MM.1S (cell line): ENCODE measurements around the gene HSF4.
A peak's percentile ranks its signal among the peaks of the same experiment; 100 is the strongest.

Experiments
- DNase-seq: peaks from one replicate; pipeline ENCODE4 v3.0.0-alpha.2; 2015
- H2AFZ ChIP-seq: fragments of 300-600 bp; sonication (generic); 2 replicates; pipeline ENCODE4 v1.6.0; 2016; ENCODE audit warnings: antibody characterized with exemption, low read length
- H3F3A ChIP-seq: fragments of 300-600 bp; sonication (generic); 2 replicates; pipeline ENCODE4 v1.6.1; 2016; ENCODE audit warnings: mild to moderate bottlenecking, antibody characterized with exemption, low read length, moderate library complexity, mixed read lengths; ENCODE audit not compliant: insufficient read depth
- H3K27ac ChIP-seq: fragments of 300-600 bp; sonication (generic); 2 replicates; pipeline ENCODE4 v1.5.1; 2016; ENCODE audit warnings: mild to moderate bottlenecking, low read length
- H3K27me3 ChIP-seq: fragments of 300-600 bp; sonication (generic); replicated peaks from 2 replicates; pipeline ENCODE4 v1.6.0; 2016; ENCODE audit warnings: low read length; ENCODE audit not compliant: insufficient read depth
- H3K36me3 ChIP-seq: fragments of 300-600 bp; sonication (generic); replicated peaks from 2 replicates; pipeline ENCODE4 v1.6.1; 2016; ENCODE audit warnings: mild to moderate bottlenecking, low read length, mixed read lengths; ENCODE audit not compliant: insufficient read depth
- H3K4me1 ChIP-seq: fragments of 300-600 bp; sonication (generic); 2 replicates; pipeline ENCODE4 v1.6.1; 2016; ENCODE audit warnings: low read length, mixed read lengths
- H3K4me2 ChIP-seq: fragments of 300-600 bp; sonication (generic); 2 replicates; pipeline ENCODE4 v1.6.0; 2016; ENCODE audit warnings: low read depth, low read length
- H3K4me3 ChIP-seq: fragments of 300-600 bp; sonication (generic); 2 replicates; pipeline ENCODE4 v1.5.1; 2016; ENCODE audit warnings: low read length, mixed read lengths
- H3K79me2 ChIP-seq: fragments of 300-600 bp; sonication (generic); 2 replicates; pipeline ENCODE4 v1.6.1; 2016; ENCODE audit warnings: mixed run types, low read length, mixed read lengths
- H3K9ac ChIP-seq: fragments of 300-600 bp; sonication (generic); 2 replicates; pipeline ENCODE4 v1.6.1; 2016; ENCODE audit warnings: low read length, mixed read lengths
- H3K9me2 ChIP-seq: fragments of 300-600 bp; sonication (generic); replicated peaks from 2 replicates; pipeline ENCODE4 v1.6.1; 2016; ENCODE audit warnings: mild to moderate bottlenecking, low read length, mixed read lengths; ENCODE audit not compliant: insufficient read depth
- H3K9me3 ChIP-seq: fragments of 300-600 bp; sonication (generic); replicated peaks from 2 replicates; pipeline ENCODE4 v1.6.1; 2016; ENCODE audit warnings: mild to moderate bottlenecking, low read length, mixed read lengths; ENCODE audit not compliant: insufficient read depth
- H4K20me1 ChIP-seq: fragments of 300-600 bp; sonication (generic); 2 replicates; pipeline ENCODE4 v1.6.1; 2016; ENCODE audit warnings: mild to moderate bottlenecking, low read length, moderate library complexity, mixed read lengths; ENCODE audit not compliant: insufficient read depth
- CTCF ChIP-seq: fragments of 300-600 bp; sonication (generic); IDR thresholded peaks from 2 replicates; pipeline ENCODE4 v1.5.1; 2016; ENCODE audit warnings: antibody characterized with exemption, low read length, mixed read lengths
- EZH2 ChIP-seq: fragments of 300-600 bp; sonication (generic); optimal IDR thresholded peaks from 2 replicates; pipeline ENCODE3; 2017; ENCODE audit warnings: low read depth, mild to moderate bottlenecking, antibody characterized with exemption, low read length, mixed read lengths
- EZH2phosphoT487 ChIP-seq: fragments of 300-600 bp; sonication (generic); IDR thresholded peaks from 2 replicates; pipeline ENCODE4 v1.6.1; 2018; ENCODE audit warnings: antibody characterized with exemption, low read length

HSF4 gene

GRCh38 chr16:67169011-67169451 lies 4.5 kb downstream of the HSF4 start:
- H3K27me3 ChIP-seq: no peaks in the 10 kb centered on the region

GRCh38 chr16:67169642-67170167 lies 5.2 kb downstream of the HSF4 start:
- no peak for DNase-seq
- peak overlapping the region; percentile 73 for H3K9ac ChIP-seq
- peaks cover 31% of the 10 kb centered on the region for H3F3A ChIP-seq
- no peaks in the 10 kb centered on the region for H3K9me3 ChIP-seq
- H3K36me3 ChIP-seq: no peaks in the 10 kb centered on the region
- H3K4me2 ChIP-seq: peak overlapping the region; percentile 97
- H3K27ac ChIP-seq: peak overlapping the region; percentile 77
- no peaks in the 10 kb centered on the region for H3K27me3 ChIP-seq
- peak overlapping the region; percentile 70 for H3K4me3 ChIP-seq
- TF ChIP-seq EZH2phosphoT487 (no peak), CTCF (peak; percentile 62)
- no peaks in the 10 kb centered on the region for H3K9me2 ChIP-seq
- peaks cover 9% of the 10 kb centered on the region for H3K79me2 ChIP-seq
- H3K4me1 ChIP-seq: peaks cover 37% of the 10 kb centered on the region
- no peaks in the 10 kb centered on the region for H4K20me1 ChIP-seq
- H2AFZ ChIP-seq: peak overlapping the region; percentile 91

More at GRCh38 chr16:67169011-67169451, 4.5 kb downstream of the HSF4 start:
- Histone ChIP-seq H3K4me3 (no peak overlapping the region), H3K27ac (no peak overlapping the region), H3F3A (peaks cover 27% of the 10 kb centered on the region), H4K20me1 (no peaks in the 10 kb centered on the region), H3K4me2 (peak overlapping the region; percentile 97; the same call in 1 of the 2 replicates), H2AFZ (no peak overlapping the region), H3K79me2 (peaks cover 9% of the 10 kb centered on the region), H3K9me3 (no peaks in the 10 kb centered on the region), H3K4me1 (peaks cover 39% of the 10 kb centered on the region), H3K9me2 (no peaks in the 10 kb centered on the region), H3K36me3 (no peaks in the 10 kb centered on the region), H3K9ac (no peak overlapping the region)
- no peak for DNase-seq
- TF ChIP-seq EZH2phosphoT487 (no peak), EZH2 (no peak), CTCF (no peak)

GRCh38 chr16:67170168-67170948 lies 5.8 kb downstream of the HSF4 start, which contains the start of gene NOL3:
Gene NOL3 (plus strand): TSS chr16:67170538.
- Histone ChIP-seq H2AFZ (peak within 1 kb of the TSS; percentile 91), H3K36me3 (no peaks in the 10 kb centered on the region), H3K4me2 (peak within 1 kb of the TSS; percentile 97), H3K9me2 (no peaks in the 10 kb centered on the region), H3K27me3 (no peaks in the 10 kb centered on the region), H3K27ac (peak within 1 kb of the TSS; percentile 77), H3K4me1 (peaks cover 37% of the 10 kb centered on the region), H4K20me1 (no peaks in the 10 kb centered on the region), H3K9me3 (no peaks in the 10 kb centered on the region), H3K9ac (peak within 1 kb of the TSS; percentile 76), H3K79me2 (peaks cover 9% of the 10 kb centered on the region), H3F3A (peaks cover 34% of the 10 kb centered on the region), H3K4me3 (peak within 1 kb of the TSS; percentile 70)
- TF ChIP-seq EZH2phosphoT487: no peak
- TF ChIP-seq CTCF: no peak
- no peak for TF ChIP-seq EZH2
- peak; percentile 81 for DNase-seq
